Activated CD8-positive, alpha-beta memory T cell treated with anti-CD3 and anti-CD28 coated beads, Interleukin-2, amount 10 ng/mL, durations not matched to agents 7 days and 5 days (primary cell): ENCODE measurements around the gene R3HCC1L. TPM values are rescaled to one million over a fixed set of nuclear protein-coding genes. Genes with fewer than 3 reads are reported as not detected.

Source experiments
- ATAC-seq: fragments of 150-1000 bp; cut with Tn5 transposase; one replicate; pipeline ENCODE4 v1.10.0; 2021; ENCODE audit warnings: moderate library complexity
- CTCF ChIA-PET: fragments of 350-600 bp; sonication (Branson Sonifier 250); formaldehyde crosslinking; loops from one replicate; lab custom pipeline; 2021; ENCODE audit warnings: antibody characterized with exemption; lab: Charles Lee
- DNase-seq: peaks from one replicate; pipeline ENCODE4 v3.0.0-alpha.2; 2020
- H3K27ac Mint-ChIP-seq: one replicate; pipeline ENCODE4 v1.8.0; 2021; ENCODE audit warnings: mild to moderate bottlenecking, mixed read lengths
- H3K27me3 Mint-ChIP-seq: one replicate; pipeline ENCODE4 v1.8.0; 2021; ENCODE audit warnings: mixed read lengths
- H3K36me3 Mint-ChIP-seq: one replicate; pipeline ENCODE4 v1.8.0; 2021; ENCODE audit warnings: mild to moderate bottlenecking, mixed read lengths
- H3K4me1 Mint-ChIP-seq: one replicate; pipeline ENCODE4 v1.8.0; 2021; ENCODE audit warnings: mixed read lengths
- H3K4me3 Mint-ChIP-seq: one replicate; pipeline ENCODE4 v1.8.0; 2021; ENCODE audit warnings: mild to moderate bottlenecking, moderate library complexity, mixed read lengths
- H3K9me3 Mint-ChIP-seq: one replicate; pipeline ENCODE4 v1.8.0; 2022; ENCODE audit warnings: low read depth, mixed read lengths
- total RNA-seq, 2 experiments: library from RNA; stranded (reverse); gene quantifications; one replicate each; pipeline ENCODE4 v1.2.3, GENCODE V29; 2021

The R3HCC1L gene
- total RNA-seq, 2 experiments from 2014 or later = 17.4 to 19.1 TPM

DNA sequence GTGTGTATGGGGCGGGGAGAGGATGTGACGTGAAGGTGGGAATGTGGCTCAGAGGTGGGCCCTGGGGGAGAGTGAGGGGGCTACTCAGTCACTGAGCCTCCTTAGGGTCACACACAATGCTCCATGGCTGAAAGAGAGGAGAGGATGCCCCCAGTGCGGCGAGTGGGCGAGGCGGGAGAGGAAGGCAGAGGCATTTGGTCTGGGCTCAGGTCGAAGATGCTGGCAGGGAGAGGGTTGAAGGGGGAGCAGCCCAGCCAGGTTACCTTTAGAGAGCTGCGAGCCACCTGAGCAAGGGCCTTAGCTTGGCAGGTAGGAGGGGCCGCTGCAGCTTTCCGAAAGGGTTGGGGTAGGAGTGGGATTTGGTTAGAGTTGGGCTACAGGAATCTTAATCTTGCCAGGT lies 138.2 kb downstream of the R3HCC1L start:
- H3K36me3 Mint-ChIP-seq = no peaks in the 10 kb centered on the region
- H3K27me3 Mint-ChIP-seq = peaks cover 31% of the 10 kb centered on the region
- H3K4me1 Mint-ChIP-seq = no peaks in the 10 kb centered on the region
- no peak overlapping the region for H3K4me3 Mint-ChIP-seq
- H3K9me3 Mint-ChIP-seq = no peaks in the 10 kb centered on the region
- DNase-seq = no peak
- CTCF ChIA-PET = no interaction called here
- no peak for ATAC-seq
- no peak overlapping the region for H3K27ac Mint-ChIP-seq

DNA sequence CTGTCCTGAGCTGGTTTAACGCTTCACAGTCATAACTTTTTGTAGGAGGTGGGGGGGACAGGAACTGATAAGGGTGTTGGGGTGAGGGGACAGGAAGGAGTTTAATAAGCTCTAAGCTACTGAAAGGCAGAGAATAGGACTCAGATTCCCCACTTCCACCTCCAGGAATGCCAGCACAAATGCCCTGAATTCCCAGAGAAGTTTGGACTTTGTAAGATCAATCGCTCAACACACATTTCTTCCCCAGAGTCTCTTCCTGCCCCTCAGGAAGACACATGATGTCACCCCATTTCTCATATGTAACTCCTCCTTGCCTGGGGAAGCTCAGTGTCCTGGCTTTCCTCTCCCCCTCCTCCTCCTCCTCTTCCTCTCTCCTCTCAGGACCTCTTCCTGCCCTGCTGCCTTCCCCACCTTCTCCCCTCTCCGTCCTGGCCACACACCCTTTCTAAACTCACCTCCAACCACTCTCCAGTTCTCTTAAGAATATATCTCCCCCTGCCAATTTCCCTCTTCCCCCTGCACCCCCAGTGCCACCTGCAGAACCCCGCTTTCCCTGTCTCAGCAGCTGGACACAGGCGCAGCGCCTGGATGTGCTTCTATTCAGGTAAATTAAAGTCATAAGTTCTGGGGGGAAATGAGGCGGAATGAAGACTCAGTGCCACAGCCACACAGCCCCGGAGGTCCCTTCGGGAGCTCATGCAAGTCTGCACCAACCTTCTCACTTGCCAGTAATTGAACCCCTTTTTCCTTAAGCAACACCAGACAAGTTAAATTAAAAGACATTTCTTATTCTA lies 138.8 kb downstream of the R3HCC1L start:
- no peak for ATAC-seq
- DNase-seq = no peak
- CTCF ChIA-PET = interaction anchor here (0.5 kb wide), 1 partner anchor 36 kb away, joined by 3 read pairs; no protein-coding TSS in a partner anchor
- Mint-ChIP-seq H3K9me3 (no peaks in the 10 kb centered on the region), H3K36me3 (no peaks in the 10 kb centered on the region), H3K27me3 (peaks cover 31% of the 10 kb centered on the region), H3K4me1 (no peaks in the 10 kb centered on the region), H3K4me3 (no peak overlapping the region), H3K27ac (no peak overlapping the region)

DNA sequence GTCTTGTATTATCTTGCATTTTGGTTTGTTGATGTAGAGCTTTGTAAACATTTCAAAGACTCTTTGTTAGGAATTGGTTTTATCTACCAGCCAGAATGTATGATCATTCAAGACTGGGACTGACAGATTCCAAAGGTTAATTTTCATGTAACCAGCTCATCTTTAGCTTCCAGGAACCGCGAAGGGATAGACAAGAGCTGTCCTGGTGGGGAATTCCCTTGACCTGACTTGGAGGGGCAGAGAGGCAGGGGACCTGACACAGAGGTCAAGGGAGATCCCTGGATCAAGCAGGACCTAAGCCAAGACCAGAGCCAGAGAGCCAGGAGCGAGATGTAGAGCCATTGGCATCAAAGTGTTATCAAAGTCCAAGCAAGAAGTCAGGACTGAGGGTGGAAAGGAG lies 140.1 kb downstream of the R3HCC1L start:
- Mint-ChIP-seq H3K4me1 (no peaks in the 10 kb centered on the region), H3K36me3 (no peaks in the 10 kb centered on the region), H3K27me3 (peaks cover 27% of the 10 kb centered on the region), H3K27ac (no peak overlapping the region), H3K4me3 (no peak overlapping the region), H3K9me3 (no peaks in the 10 kb centered on the region)
- peak; percentile 18 for DNase-seq
- no peak for ATAC-seq
- CTCF ChIA-PET = no interaction called here

DNA sequence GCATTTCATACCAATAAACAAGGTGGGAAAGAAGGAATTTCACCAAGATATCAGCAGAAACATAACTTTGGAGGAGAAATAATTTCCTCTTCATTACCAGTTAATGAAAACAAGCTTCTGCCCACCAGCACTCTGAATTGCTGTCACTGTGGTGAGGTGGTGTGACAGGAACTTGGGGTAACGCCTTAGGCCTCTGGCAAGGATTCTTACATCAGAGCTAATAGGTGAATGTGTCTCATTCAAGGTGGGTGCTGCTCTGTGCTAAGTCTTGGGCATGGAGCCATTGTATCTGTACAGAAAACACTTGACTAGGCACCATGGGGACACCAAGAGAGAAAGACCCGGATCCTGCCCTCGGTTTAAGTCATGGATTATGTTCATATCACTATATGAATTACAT lies 141.9 kb downstream of the R3HCC1L start:
- no peak overlapping the region for H3K4me3 Mint-ChIP-seq
- no peak overlapping the region for H3K27ac Mint-ChIP-seq
- H3K36me3 Mint-ChIP-seq = no peaks in the 10 kb centered on the region
- no peaks in the 10 kb centered on the region for H3K9me3 Mint-ChIP-seq
- no peaks in the 10 kb centered on the region for H3K4me1 Mint-ChIP-seq
- CTCF ChIA-PET = no interaction called here
- ATAC-seq (no peak), DNase-seq (no peak)
- H3K27me3 Mint-ChIP-seq = peaks cover 32% of the 10 kb centered on the region

DNA sequence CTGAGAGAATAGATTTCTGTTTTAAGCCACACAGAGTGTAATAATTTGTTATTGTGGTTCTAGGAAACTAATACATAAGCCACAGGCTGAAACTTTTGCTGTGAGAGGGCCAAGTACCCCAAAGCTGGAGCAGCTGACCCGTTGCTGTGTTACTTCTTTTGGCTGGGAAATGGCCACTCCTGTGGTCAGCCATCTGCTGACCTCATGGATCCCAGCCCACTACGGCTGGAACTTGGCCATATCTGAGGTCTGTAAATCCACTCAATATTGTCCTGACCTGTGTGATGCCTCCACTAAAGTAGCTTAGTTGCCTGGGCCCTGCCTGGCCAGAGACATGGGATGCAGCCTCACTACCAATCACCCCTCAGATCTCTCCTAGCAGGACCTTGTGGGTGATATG lies 151.0 kb downstream of the R3HCC1L start:
- H3K27me3 Mint-ChIP-seq = peaks cover 21% of the 10 kb centered on the region
- CTCF ChIA-PET = no interaction called here
- H3K4me3 Mint-ChIP-seq = no peak overlapping the region
- DNase-seq (no peak), ATAC-seq (no peak)
- no peaks in the 10 kb centered on the region for H3K9me3 Mint-ChIP-seq
- H3K36me3 Mint-ChIP-seq = no peaks in the 10 kb centered on the region
- H3K27ac Mint-ChIP-seq = no peak overlapping the region
- no peaks in the 10 kb centered on the region for H3K4me1 Mint-ChIP-seq

DNA sequence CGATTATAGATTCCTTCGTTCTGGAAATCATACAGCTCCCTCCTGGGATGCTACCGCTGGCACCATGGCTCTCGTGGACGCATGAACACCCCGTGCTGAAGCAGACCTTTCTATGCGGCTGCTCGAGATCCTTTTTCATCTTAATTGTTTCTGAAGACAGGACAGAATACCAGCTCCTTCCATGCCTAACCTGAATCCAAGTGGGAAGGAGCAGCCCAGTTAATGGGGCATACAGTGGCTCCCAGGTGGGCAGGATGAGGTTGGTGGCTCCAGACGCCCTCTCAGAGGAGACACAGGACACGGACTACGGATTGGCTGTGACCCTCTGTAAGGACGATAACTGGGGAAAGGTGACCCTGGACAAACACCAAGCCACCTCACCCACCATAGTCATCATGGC lies 152.0 kb downstream of the R3HCC1L start:
- Mint-ChIP-seq H3K4me1 (no peaks in the 10 kb centered on the region), H3K9me3 (no peaks in the 10 kb centered on the region)
- no peak for ATAC-seq

DNA sequence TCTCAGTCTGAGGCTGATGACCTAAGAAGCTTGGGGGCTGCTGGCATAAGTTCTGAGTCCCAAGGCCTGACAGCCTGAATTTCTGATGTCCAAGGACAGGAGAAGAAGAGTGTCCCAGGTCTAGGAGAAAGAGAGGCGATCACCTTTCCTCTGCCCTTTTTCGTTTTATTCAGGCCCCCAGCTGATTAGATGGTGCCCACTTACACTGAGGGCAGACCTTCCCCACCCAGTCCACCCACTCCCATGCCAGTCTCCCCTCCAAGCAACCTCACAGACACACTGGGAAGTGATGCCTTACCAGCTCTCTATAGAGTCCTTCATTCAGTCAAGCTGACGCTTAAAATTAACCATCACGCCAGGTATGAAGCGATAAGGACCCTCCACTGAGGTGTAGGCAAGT lies 152.9 kb downstream of the R3HCC1L start:
- CTCF ChIA-PET = no interaction called here
- ATAC-seq = no peak
- H3K4me1 Mint-ChIP-seq = no peaks in the 10 kb centered on the region
- H3K4me3 Mint-ChIP-seq = no peak overlapping the region
- H3K9me3 Mint-ChIP-seq = no peaks in the 10 kb centered on the region
- no peaks in the 10 kb centered on the region for H3K36me3 Mint-ChIP-seq
- H3K27me3 Mint-ChIP-seq = peaks cover 12% of the 10 kb centered on the region
- DNase-seq = no peak
- no peak overlapping the region for H3K27ac Mint-ChIP-seq

More for the DNA sequence above, 152.0 kb downstream of the R3HCC1L start:
- Mint-ChIP-seq H3K27ac (no peak overlapping the region), H3K27me3 (peaks cover 17% of the 10 kb centered on the region), H3K4me3 (no peak overlapping the region), H3K36me3 (no peaks in the 10 kb centered on the region)
- CTCF ChIA-PET = no interaction called here
- DNase-seq = no peak

DNA sequence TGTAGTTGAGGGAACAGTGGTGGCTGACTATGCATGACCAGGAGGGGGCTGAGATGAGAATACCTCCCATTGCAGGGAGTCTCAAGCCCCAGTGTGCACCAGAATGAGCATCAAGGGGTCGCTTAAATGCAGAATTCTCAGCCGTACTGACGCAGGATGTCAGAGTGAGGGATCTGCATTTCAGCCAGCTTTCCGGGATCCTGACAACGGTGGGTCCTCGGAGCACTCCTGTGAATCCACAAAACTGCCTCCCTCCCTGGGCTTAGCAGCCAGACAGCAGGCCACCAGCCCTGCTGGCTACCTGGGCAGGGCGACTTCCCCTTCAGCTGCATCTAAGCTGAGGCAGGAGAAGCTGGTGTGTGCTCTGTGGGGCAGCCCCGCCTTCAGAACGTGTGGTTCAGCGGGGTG lies 155.3 kb downstream of the R3HCC1L start:
- no peaks in the 10 kb centered on the region for H3K4me1 Mint-ChIP-seq
- H3K36me3 Mint-ChIP-seq = no peaks in the 10 kb centered on the region
- peaks cover 9% of the 10 kb centered on the region for H3K27me3 Mint-ChIP-seq
- CTCF ChIA-PET = no interaction called here
- no peak overlapping the region for H3K4me3 Mint-ChIP-seq
- DNase-seq (no peak), ATAC-seq (no peak)
- no peaks in the 10 kb centered on the region for H3K9me3 Mint-ChIP-seq
- no peak overlapping the region for H3K27ac Mint-ChIP-seq

DNA sequence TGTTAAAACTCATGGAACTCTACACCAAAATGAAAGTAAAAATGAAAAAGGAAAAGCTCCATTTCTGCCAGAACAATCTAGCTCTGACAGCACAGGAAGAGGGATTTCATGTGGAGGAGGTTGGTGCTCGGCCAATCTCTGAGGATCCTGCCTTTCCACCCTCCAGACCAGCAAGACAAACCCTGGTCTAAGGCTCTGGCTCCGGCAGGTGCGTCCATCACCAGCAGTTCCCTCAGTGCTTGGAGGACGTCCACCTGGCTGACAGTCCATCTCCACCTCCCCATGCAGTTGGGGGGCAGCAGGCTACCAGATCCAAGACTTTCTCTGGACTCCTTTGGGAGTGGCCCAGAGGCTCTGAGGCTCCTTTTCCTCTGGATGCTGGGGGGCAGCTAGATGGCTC lies 158.5 kb downstream of the R3HCC1L start:
- Mint-ChIP-seq H3K36me3 (no peaks in the 10 kb centered on the region), H3K4me1 (no peaks in the 10 kb centered on the region), H3K27ac (no peak overlapping the region), H3K9me3 (no peaks in the 10 kb centered on the region), H3K4me3 (no peak overlapping the region), H3K27me3 (peaks cover 18% of the 10 kb centered on the region)
- DNase-seq (no peak), ATAC-seq (no peak)
- CTCF ChIA-PET = no interaction called here

DNA sequence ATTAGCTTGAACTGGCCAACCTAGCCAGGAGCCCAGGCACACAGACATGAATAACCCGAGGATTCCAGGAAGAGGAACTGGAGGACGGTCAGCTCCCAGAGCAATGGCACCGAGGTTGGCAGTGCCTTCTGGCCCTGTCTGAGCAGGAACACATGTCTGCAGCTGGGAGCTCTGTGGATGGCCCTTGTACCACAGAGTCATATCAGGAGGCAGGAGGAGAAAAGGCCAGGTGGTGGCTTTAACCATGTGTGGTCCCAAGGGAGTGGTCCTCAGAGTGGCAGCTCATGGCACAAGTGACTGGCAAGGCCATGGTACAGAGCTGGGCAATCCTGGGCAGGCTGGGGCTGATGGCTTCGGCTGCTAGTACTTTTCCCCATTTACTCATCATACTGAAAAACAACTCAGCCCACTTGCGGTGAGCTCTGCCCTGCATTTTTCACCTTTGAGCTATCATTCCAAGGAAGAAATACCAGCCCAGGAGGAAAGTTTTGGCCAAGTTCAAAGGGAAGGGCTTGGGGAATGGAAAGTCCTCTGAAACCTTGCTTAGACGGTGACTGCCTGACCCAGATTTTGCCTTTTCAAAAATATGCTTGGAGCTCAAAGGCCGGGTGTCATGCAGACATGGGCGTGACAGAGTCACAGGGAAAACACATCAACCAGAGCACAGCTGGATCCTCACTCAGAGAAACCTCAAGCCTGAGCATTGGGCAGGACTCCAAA lies 159.3 kb downstream of the R3HCC1L start:
- no peak for ATAC-seq
- CTCF ChIA-PET = interaction anchor here (0.6 kb wide), 1 partner anchor 11 kb away, joined by 3 read pairs; no protein-coding TSS in a partner anchor
- no peaks in the 10 kb centered on the region for H3K36me3 Mint-ChIP-seq
- DNase-seq = no peak
- no peak overlapping the region for H3K4me3 Mint-ChIP-seq
- H3K27ac Mint-ChIP-seq = no peak overlapping the region
- no peaks in the 10 kb centered on the region for H3K4me1 Mint-ChIP-seq
- H3K27me3 Mint-ChIP-seq = peaks cover 18% of the 10 kb centered on the region
- no peaks in the 10 kb centered on the region for H3K9me3 Mint-ChIP-seq

DNA sequence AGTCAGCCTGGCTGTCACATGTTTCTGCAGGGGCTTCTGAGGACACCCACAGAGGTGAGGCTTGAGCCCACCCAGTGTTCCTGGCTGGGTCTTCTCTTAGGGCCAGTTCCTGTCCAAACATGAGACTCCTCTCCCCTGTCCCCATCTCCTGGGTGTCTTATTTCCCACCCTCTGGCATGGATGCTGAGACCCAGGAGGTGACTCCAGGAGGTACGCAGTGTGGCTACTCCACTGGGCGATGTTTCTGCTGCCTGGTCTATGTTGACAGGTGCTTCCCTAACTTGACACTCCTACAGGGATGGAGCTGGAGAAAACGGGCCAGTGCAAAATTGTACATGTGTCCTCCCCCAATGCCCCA lies 159.8 kb downstream of the R3HCC1L start:
- Mint-ChIP-seq H3K4me1 (no peaks in the 10 kb centered on the region), H3K36me3 (no peaks in the 10 kb centered on the region), H3K27ac (no peak overlapping the region), H3K9me3 (no peaks in the 10 kb centered on the region), H3K27me3 (peaks cover 20% of the 10 kb centered on the region), H3K4me3 (no peak overlapping the region)
- DNase-seq (no peak), ATAC-seq (no peak)
- CTCF ChIA-PET = no interaction called here
